NT2/D1 (cell line): ENCODE results near the gene PDE6H.

Experiments used
- DNase-seq: peaks from one replicate; pipeline ENCODE4 v3.0.0-alpha.2; 2011; ENCODE audit warnings: low read depth, low spot score
- H3K27me3 ChIP-seq: 2 replicates; pipeline ENCODE4 v1.6.0; 2011; ENCODE audit warnings: mild to moderate bottlenecking; ENCODE audit not compliant: insufficient read length, insufficient read depth
- H3K36me3 ChIP-seq: 2 replicates; pipeline ENCODE4 v1.6.1; 2011; ENCODE audit warnings: mild to moderate bottlenecking, low read length, mixed read lengths; ENCODE audit not compliant: insufficient read depth, insufficient read length
- H3K4me1 ChIP-seq: 2 replicates; pipeline ENCODE4 v1.5.1; 2011; ENCODE audit not compliant: insufficient read depth, insufficient read length
- H3K4me3 ChIP-seq: 2 replicates; pipeline ENCODE4 v1.5.1; 2011; ENCODE audit warnings: low read depth; ENCODE audit not compliant: insufficient read length
- H3K9ac ChIP-seq: 2 replicates; pipeline ENCODE4 v1.6.0; 2011; ENCODE audit warnings: low read depth; ENCODE audit not compliant: insufficient read length
- H3K9me3 ChIP-seq: 2 replicates; pipeline ENCODE4 v1.5.1; 2011; ENCODE audit warnings: mild to moderate bottlenecking, low read length; ENCODE audit not compliant: insufficient read depth
- SUZ12 ChIP-seq: IDR thresholded peaks from 2 replicates; pipeline ENCODE4 v1.6.1; 2011; ENCODE audit not compliant: insufficient read length, insufficient read depth; ENCODE audit errors: extremely low read depth
- YY1 ChIP-seq: IDR thresholded peaks from 2 replicates; pipeline ENCODE4 v1.6.1; 2011; ENCODE audit not compliant: insufficient read length, insufficient read depth
- ZNF274 ChIP-seq: IDR thresholded peaks from 2 replicates; pipeline ENCODE4 v1.6.1; 2011; ENCODE audit warnings: mild to moderate bottlenecking, low read depth, low read length

PDE6H gene

DNA sequence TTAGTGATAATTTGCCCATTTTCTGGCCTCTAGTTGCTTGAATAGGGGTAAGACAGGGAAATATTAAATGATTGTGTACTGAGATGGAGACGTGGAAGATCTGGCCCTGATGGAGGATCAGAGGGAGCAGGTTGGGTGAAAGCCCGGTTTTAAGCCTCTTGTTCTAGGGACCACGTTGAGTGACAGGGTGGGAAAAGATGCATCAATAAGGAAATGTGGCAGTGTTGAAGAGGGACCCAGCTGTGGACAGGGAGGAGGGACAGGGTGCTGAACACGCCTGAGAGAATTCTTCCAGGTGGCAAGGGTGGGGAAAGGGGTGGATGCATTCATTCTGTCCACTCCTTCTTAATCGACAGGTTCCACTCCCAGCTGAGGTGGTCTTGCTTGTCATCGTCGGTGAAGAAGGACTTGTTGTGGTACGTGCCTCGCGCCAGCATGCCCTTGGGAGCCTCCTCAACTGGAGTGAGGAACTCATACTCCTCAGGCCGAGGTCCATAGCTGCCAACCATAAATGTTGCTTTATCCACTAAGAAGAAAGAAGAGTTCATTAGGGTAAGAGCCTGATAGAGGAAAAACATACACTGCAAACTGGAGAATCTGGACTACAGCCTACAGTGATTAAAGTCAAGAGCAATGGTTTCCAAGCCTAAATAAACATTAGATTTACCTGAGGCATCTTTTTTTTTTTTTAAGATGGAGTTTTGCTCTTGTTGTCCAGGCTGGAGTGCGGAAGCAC lies 30.5 kb upstream of the PDE6H start:
- Histone ChIP-seq H3K36me3 (no peaks in the 10 kb centered on the region), H3K4me3 (no peak overlapping the region), H3K9me3 (no peaks in the 10 kb centered on the region), H3K27me3 (no peaks in the 10 kb centered on the region), H3K4me1 (no peaks in the 10 kb centered on the region), H3K9ac (no peak overlapping the region)
- TF ChIP-seq SUZ12, result no peak
- DNase-seq, result no peak

- Histone ChIP-seq H3K4me3 (no peak overlapping the region), H3K36me3 (no peaks in the 10 kb centered on the region), H3K27me3 (no peaks in the 10 kb centered on the region), H3K4me1 (no peaks in the 10 kb centered on the region), H3K9ac (no peak overlapping the region), H3K9me3 (no peaks in the 10 kb centered on the region)
- no peak for TF ChIP-seq SUZ12
- TF ChIP-seq YY1, result no peak
- no peak for TF ChIP-seq ZNF274
- no peak for DNase-seq
These were observed 26.7 kb upstream of the PDE6H start for GRCh38 chr12:14946162-14946561.

GRCh38 chr12:14946861-14947260 lies 26.0 kb upstream of the PDE6H start:
- Histone ChIP-seq H3K36me3 (no peaks in the 10 kb centered on the region), H3K9ac (no peak overlapping the region), H3K4me1 (no peaks in the 10 kb centered on the region), H3K27me3 (no peaks in the 10 kb centered on the region), H3K4me3 (no peak overlapping the region), H3K9me3 (no peaks in the 10 kb centered on the region)
- DNase-seq, result no peak
- TF ChIP-seq ZNF274 (no peak), YY1 (no peak), SUZ12 (no peak)

GRCh38 chr12:14948672-14949071 lies 24.2 kb upstream of the PDE6H start:
- no peaks in the 10 kb centered on the region for H3K27me3 ChIP-seq
- H3K9me3 ChIP-seq, result no peaks in the 10 kb centered on the region
- H3K9ac ChIP-seq, result no peak overlapping the region
- H3K36me3 ChIP-seq, result no peaks in the 10 kb centered on the region
- peak; percentile 60 for DNase-seq
- no peaks in the 10 kb centered on the region for H3K4me1 ChIP-seq
- TF ChIP-seq YY1, result no peak
- no peak for TF ChIP-seq SUZ12
- TF ChIP-seq ZNF274, result no peak
- no peak overlapping the region for H3K4me3 ChIP-seq

DNA sequence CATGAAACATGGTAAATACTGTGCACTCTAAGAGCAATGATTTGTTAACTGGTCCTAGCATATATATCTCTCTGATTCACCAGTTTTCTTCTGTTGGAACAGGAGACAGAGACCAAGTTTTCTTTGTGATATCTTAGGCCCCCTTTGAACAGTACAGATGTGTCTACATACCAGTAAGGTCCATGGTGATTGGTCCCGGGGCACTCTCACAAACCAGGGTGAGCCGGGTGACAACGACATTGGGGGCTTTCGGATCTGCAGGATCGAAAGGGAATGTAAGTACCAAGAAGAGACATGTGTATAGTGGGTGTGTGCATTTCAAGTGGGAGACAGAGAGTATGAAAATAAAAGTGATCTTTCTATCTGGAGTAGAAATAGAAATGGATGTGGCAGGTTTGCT lies 23.2 kb upstream of the PDE6H start:
- H3K9ac ChIP-seq, result no peak overlapping the region
- H3K27me3 ChIP-seq, result no peaks in the 10 kb centered on the region
- no peak for DNase-seq
- no peaks in the 10 kb centered on the region for H3K9me3 ChIP-seq
- no peaks in the 10 kb centered on the region for H3K36me3 ChIP-seq
- no peak overlapping the region for H3K4me3 ChIP-seq
- H3K4me1 ChIP-seq, result no peaks in the 10 kb centered on the region
- TF ChIP-seq YY1 (no peak), SUZ12 (no peak), ZNF274 (no peak)

DNA sequence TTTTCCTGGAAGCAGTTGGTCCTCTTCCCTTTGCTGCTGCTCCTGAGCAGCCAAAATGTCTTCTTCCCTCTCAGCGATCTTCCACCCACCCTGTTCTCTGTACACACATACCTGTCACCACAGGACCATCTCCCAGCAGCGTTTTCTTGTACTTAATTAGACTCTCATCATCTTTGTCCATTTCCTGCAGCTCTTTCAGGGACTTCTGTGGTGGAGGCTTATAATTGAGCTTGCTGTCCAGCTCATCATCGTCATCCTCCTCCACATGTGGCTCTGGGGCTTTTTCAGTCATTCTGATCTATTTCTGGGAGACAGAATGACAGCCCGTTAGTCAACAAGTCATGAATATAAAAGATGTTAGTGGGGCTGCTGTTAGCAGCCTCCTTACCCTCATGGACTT lies 22.4 kb upstream of the PDE6H start:
- DNase-seq, result no peak
- H3K9ac ChIP-seq, result no peak overlapping the region
- H3K4me3 ChIP-seq, result no peak overlapping the region
- H3K27me3 ChIP-seq, result no peaks in the 10 kb centered on the region
- no peaks in the 10 kb centered on the region for H3K36me3 ChIP-seq
- H3K4me1 ChIP-seq, result no peaks in the 10 kb centered on the region
- H3K9me3 ChIP-seq, result no peaks in the 10 kb centered on the region
- TF ChIP-seq YY1, result no peak
- TF ChIP-seq ZNF274, result no peak
- TF ChIP-seq SUZ12, result no peak

DNA sequence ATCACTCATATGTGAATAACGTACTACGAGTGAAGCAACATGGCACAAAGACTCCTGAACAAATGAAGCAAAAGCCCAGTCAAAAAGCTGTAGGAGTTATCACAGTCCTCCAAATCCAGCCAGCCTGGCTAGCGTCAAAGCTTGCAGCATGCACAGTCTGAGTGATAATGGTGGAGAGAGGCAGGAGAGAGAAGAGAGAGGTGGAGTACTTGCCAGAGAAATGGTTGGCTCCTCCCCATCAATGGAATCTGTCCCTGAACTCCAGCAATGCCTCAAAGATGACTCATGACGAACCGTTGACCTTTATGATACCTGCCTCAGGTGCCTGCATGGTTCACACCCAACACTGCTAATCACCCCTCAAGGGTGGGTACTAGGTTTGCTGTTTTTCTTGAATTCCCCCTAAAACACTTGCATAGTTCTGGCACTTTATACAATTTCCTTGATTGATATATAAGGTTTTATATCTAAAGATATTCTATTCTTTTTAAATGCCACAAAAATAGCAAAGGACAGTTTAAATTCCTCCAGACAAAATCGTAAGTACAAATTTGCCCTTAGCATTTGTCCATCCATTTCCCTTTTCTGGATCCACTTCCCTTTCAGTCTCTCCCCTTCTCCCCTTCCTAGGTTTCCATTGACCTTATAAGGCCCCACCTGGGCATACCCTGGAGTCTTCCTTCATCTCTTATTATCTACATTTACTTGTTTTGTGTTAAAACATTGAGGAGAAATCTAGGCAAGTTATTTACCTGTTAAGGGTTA lies 21.7 kb upstream of the PDE6H start:
- Histone ChIP-seq H3K9ac (no peak overlapping the region), H3K9me3 (no peaks in the 10 kb centered on the region), H3K27me3 (no peaks in the 10 kb centered on the region), H3K4me3 (no peak overlapping the region), H3K4me1 (no peaks in the 10 kb centered on the region), H3K36me3 (no peaks in the 10 kb centered on the region)
- TF ChIP-seq SUZ12, result no peak
- TF ChIP-seq YY1, result no peak
- no peak for TF ChIP-seq ZNF274
- peak; percentile 54 for DNase-seq

GRCh38 chr12:14951851-14952250 lies 21.0 kb upstream of the PDE6H start:
- Histone ChIP-seq H3K36me3 (no peaks in the 10 kb centered on the region), H3K9me3 (no peaks in the 10 kb centered on the region), H3K4me1 (no peaks in the 10 kb centered on the region), H3K4me3 (no peak overlapping the region), H3K9ac (no peak overlapping the region), H3K27me3 (no peaks in the 10 kb centered on the region)
- TF ChIP-seq YY1, result no peak
- TF ChIP-seq ZNF274, result no peak
- no peak for TF ChIP-seq SUZ12
- DNase-seq, result no peak
